Endothelial cell of umbilical vein (primary cell): ENCODE measurements around the gene DMBX1. TPM values are rescaled to one million over a fixed set of nuclear protein-coding genes. Genes with fewer than 3 reads are reported as not detected.

Experiments
- BruUV-seq: library from RNA; stranded (reverse); fragments of 400-500 nt; replicated peaks from 2 replicates; lab custom pipeline; 2021; lab: Mats Ljungman, UMichigan
- CTCF ChIA-PET: fragments of 300-600, 350-600 bp; sonication (Branson Sonifier 250); formaldehyde crosslinking; loops from one replicate; lab custom pipeline; 2021; ENCODE audit warnings: antibody characterized with exemption, inconsistent platforms; lab: Charles Lee
- POLR2A ChIA-PET: fragments of 300-600, 350-600 bp; sonication (Branson Sonifier 250); formaldehyde crosslinking; loops from one replicate; lab custom pipeline; 2021; ENCODE audit warnings: antibody characterized with exemption, inconsistent platforms; lab: Charles Lee
- DNase-seq: peaks from one replicate; pipeline ENCODE4 v3.0.0-alpha.2; 2011; ENCODE audit warnings: low read depth, low spot score
- FAIRE-seq: peaks from 2 replicates; lab custom pipeline; 2011; peaks lifted over from hg19 to GRCh38; lab: Jason Lieb, UNC
- H2AFZ ChIP-seq: 2 replicates; pipeline ENCODE4 v1.6.0; 2012; ENCODE audit warnings: low read depth, low read length, control low read depth, inconsistent platforms
- H3K27ac ChIP-seq: 2 replicates; pipeline ENCODE4 v1.5.1; 2011; ENCODE audit warnings: low read depth, mild to moderate bottlenecking, control low read depth, low read length, moderate library complexity; ENCODE audit not compliant: insufficient read depth
- H3K27me3 ChIP-seq, 2 experiments: 2 replicates each; pipeline versions ENCODE4 v1.6.0 to v1.6.1; 2011; ENCODE audit warnings: low read length in 2 of 2, mixed read lengths in 1 of 2; ENCODE audit not compliant: control insufficient read depth in 2 of 2, insufficient read depth in 2 of 2
- H3K36me3 ChIP-seq, 2 experiments: 2 replicates in 1 of 2; 3 replicates in 1 of 2; pipeline ENCODE4 v1.5.1; 2011; ENCODE audit warnings: low read length in 2 of 2, mild to moderate bottlenecking in 1 of 2, moderate library complexity in 1 of 2; ENCODE audit not compliant: control insufficient read depth in 2 of 2, insufficient read depth in 2 of 2; ENCODE audit errors: extremely low read depth in 1 of 2
- H3K4me1 ChIP-seq: 3 replicates; pipeline ENCODE4 v1.5.1; 2011; ENCODE audit warnings: mild to moderate bottlenecking, low read length; ENCODE audit not compliant: control insufficient read depth, insufficient read depth; ENCODE audit errors: extremely low read depth
- H3K4me2 ChIP-seq: 2 replicates; pipeline ENCODE4 v1.6.1; 2011; ENCODE audit warnings: low read length, control low read depth, mixed read lengths; ENCODE audit not compliant: insufficient read depth
- H3K4me3 ChIP-seq, 3 experiments: fragments of 200-600 bp in 1 of 3; sonication (generic), shearing (Covaris generic) in 1 of 3; replicated peaks in 1 of 3; 2 replicates each; pipeline ENCODE4 v1.5.1; 2011 to 2016; ENCODE audit warnings: control low read depth in 3 of 3, low read length in 3 of 3, mild to moderate bottlenecking in 2 of 3, inconsistent platforms in 1 of 3, low read depth in 1 of 3, moderate library complexity in 1 of 3; ENCODE audit not compliant: insufficient read depth in 1 of 3
- H3K79me2 ChIP-seq: 2 replicates; pipeline ENCODE4 v1.6.0; 2012; ENCODE audit warnings: low read length, inconsistent platforms; ENCODE audit not compliant: control insufficient read depth, insufficient read depth
- H3K9ac ChIP-seq: replicated peaks from 2 replicates; pipeline ENCODE3; 2011; ENCODE audit warnings: low read length, control low read depth; ENCODE audit not compliant: insufficient read depth; ENCODE audit errors: extremely low read depth
- H3K9me1 ChIP-seq: replicated peaks from 3 replicates; pipeline ENCODE4 v1.6.0; 2011; ENCODE audit warnings: mild to moderate bottlenecking, low read length; ENCODE audit not compliant: control insufficient read depth, insufficient read depth; ENCODE audit errors: extremely low read depth
- H3K9me3 ChIP-seq: replicated peaks from 2 replicates; pipeline ENCODE4 v1.5.1; 2012; ENCODE audit warnings: low read length, inconsistent platforms; ENCODE audit not compliant: control insufficient read depth, insufficient read depth
- H4K20me1 ChIP-seq: replicated peaks from 2 replicates; pipeline ENCODE3; 2011; ENCODE audit warnings: mild to moderate bottlenecking, low read length; ENCODE audit not compliant: control insufficient read depth, insufficient read depth; ENCODE audit errors: extremely low read depth
- EZH2 ChIP-seq: IDR thresholded peaks from 2 replicates; pipeline ENCODE4 v1.6.1; 2012; ENCODE audit warnings: borderline replicate concordance, low read depth, mild to moderate bottlenecking, moderate library complexity, low read length, inconsistent platforms; ENCODE audit not compliant: severe bottlenecking
- FOS ChIP-seq: IDR thresholded peaks from 2 replicates; pipeline ENCODE4 v1.6.1; 2011; ENCODE audit warnings: mild to moderate bottlenecking, low read length, moderate library complexity, borderline replicate concordance; ENCODE audit not compliant: insufficient read depth
- GATA2 ChIP-seq: IDR thresholded peaks from 2 replicates; pipeline ENCODE4 v1.7.0; 2011; ENCODE audit warnings: low read depth, mild to moderate bottlenecking, moderate library complexity, mixed read lengths, low read length; ENCODE audit not compliant: insufficient read length, insufficient read depth
- JUN ChIP-seq: IDR thresholded peaks from 2 replicates; pipeline ENCODE4 v1.6.1; 2011; ENCODE audit warnings: borderline replicate concordance, low read depth; ENCODE audit not compliant: insufficient read length, insufficient read depth
- MAX ChIP-seq: IDR thresholded peaks from 2 replicates; pipeline ENCODE4 v1.6.1; 2011; ENCODE audit not compliant: insufficient read depth, insufficient read length
- MYC ChIP-seq: IDR thresholded peaks from one replicate; pipeline ENCODE4 v1.6.1; 2011; ENCODE audit warnings: mild to moderate bottlenecking, low read depth, low read length
- POLR2A ChIP-seq: IDR thresholded peaks from 2 replicates; pipeline ENCODE4 v1.6.1; 2012; ENCODE audit warnings: low read depth, mild to moderate bottlenecking, control low read depth, low read length
- POLR2AphosphoS5 ChIP-seq: IDR thresholded peaks from 2 replicates; pipeline ENCODE4 v1.6.1; 2012; ENCODE audit warnings: low read depth, mild to moderate bottlenecking, control low read depth, low read length, moderate library complexity; ENCODE audit not compliant: insufficient read depth
- dilution Hi-C: fragments of 300-500 bp; cut with MboI; formaldehyde crosslinking; loops from one replicate; pipeline ENCODE4 v1.15.0; 2019; ENCODE audit warnings: low sequenced_read_pairs; ENCODE audit not compliant: extremely low pct_ligation_motif_present
- intact Hi-C: fragments of 100-400 bp; cut with micrococcal nuclease; formaldehyde crosslinking; loops from one replicate; pipeline ENCODE4 v1.10.0; 2022
- polyA plus RNA-seq, 4 experiments: library from polyadenylated mRNA; depleted of rRNA in 3 of 4; stranded (reverse) in 3 of 4; unstranded in 1 of 4; fragments of >200 nt; gene quantifications; 2 replicates each; pipeline versions ENCODE4 v1.2.1 to v1.2.3, GENCODE V29; 2011 to 2012; ENCODE audit warnings: missing spikeins in 1 of 4
- total RNA-seq: library from RNA; stranded (reverse); gene quantifications from 2 replicates; pipeline ENCODE4 v1.2.3, GENCODE V29; 2021
- TF ChIP-seq, protein P1 (sequence below), 2 donors: IDR thresholded peaks; 1 replicate in 1 of 2; 2 replicates in 1 of 2; pipeline ENCODE4 v1.5.1; 2011; ENCODE audit warnings: low read length in 2 of 2, mild to moderate bottlenecking in 2 of 2, moderate library complexity in 2 of 2, control low read depth in 1 of 2, inconsistent platforms in 1 of 2, low read depth in 1 of 2; ENCODE audit not compliant: insufficient read depth in 1 of 2; ENCODE audit errors: extremely low read depth in 1 of 2

The DMBX1 gene
- total and polyA plus RNA-seq, 2 donors (not counting 3 experiments of a cell fraction or from before 2014, with no cell fraction given), result not detected

DNA sequence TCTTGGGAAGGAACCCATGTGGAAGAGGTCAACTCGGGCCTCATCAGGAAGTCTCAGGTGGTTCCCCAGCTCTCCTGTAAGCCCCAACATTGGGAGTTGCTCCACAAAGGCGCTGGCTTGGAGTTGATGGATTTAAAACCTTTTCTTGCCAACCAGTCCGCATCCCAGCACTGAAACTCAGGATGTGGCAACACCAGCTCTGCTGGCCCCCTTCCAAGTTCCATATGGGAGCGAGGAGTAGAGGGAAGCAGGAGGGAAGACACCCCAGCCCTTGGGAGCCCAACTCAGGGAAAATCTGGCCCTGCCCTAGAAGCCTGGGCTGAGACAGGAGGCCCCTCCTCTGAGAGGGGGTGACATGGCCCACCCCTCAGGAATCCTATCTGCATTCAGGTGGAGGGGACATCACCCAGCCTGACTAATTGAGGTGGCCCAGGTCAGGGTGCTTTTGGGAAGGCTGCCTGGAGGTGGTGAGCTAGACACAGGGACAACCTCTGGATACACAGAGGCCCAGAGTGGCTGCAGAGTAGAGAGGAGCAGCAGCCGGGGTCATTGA is 33.1 kb upstream of the DMBX1 start:
- Histone ChIP-seq H3K9me3 (no peaks in the 10 kb centered on the region), H2AFZ (no peak overlapping the region), H3K27ac (no peak overlapping the region), H3K79me2 (no peaks in the 10 kb centered on the region), H3K4me3 (no peak overlapping the region), H3K4me1 (no peaks in the 10 kb centered on the region), H3K4me2 (no peak overlapping the region), H3K9ac (no peak overlapping the region), H3K27me3 (peaks cover 31 to 38% of the 10 kb centered on the region in 2 experiments), H3K36me3 (no peaks in the 10 kb centered on the region), H4K20me1 (no peaks in the 10 kb centered on the region), H3K9me1 (no peaks in the 10 kb centered on the region)
- ChIA-PET CTCF (interaction anchor here (1.0 to 5.8 kb wide), 2 partner anchors 9 to 14 kb away, joined by 5 to 29 read pairs; no protein-coding TSS in a partner anchor), POLR2A (no interaction called here)
- FAIRE-seq (no peak), DNase-seq (no peak)
- dilution Hi-C loops, result no loop called here
- no TSS peak for BruUV-seq
- intact Hi-C loops, result no loop called here
- TF ChIP-seq POLR2AphosphoS5 (no peak), MYC (no peak), JUN (no peak), EZH2 (no peak), FOS (no peak), MAX (no peak), POLR2A (no peak), GATA2 (no peak)
- TF ChIP-seq, protein P1, sequence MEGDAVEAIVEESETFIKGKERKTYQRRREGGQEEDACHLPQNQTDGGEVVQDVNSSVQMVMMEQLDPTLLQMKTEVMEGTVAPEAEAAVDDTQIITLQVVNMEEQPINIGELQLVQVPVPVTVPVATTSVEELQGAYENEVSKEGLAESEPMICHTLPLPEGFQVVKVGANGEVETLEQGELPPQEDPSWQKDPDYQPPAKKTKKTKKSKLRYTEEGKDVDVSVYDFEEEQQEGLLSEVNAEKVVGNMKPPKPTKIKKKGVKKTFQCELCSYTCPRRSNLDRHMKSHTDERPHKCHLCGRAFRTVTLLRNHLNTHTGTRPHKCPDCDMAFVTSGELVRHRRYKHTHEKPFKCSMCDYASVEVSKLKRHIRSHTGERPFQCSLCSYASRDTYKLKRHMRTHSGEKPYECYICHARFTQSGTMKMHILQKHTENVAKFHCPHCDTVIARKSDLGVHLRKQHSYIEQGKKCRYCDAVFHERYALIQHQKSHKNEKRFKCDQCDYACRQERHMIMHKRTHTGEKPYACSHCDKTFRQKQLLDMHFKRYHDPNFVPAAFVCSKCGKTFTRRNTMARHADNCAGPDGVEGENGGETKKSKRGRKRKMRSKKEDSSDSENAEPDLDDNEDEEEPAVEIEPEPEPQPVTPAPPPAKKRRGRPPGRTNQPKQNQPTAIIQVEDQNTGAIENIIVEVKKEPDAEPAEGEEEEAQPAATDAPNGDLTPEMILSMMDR (IDR thresholded peaks at IDR 0.05; ENCODE audit: extremely low read depth in 1 of 2, insufficient read depth in 1 of 2, low read depth in 1 of 2, low read length in 2 of 2), result no peak
